Retinal pigment epithelial cell (primary cell): ENCODE measurements around the gene IL1RL1.

ENCODE experiments used
- DNase-seq: peaks from one replicate; pipeline ENCODE4 v3.0.0-alpha.2; 2010; ENCODE audit warnings: low read depth
- H3K4me3 ChIP-seq: 2 replicates; pipeline ENCODE4 v1.5.1; 2011; ENCODE audit warnings: mild to moderate bottlenecking, low read length, control low read depth, moderate library complexity
- CTCF ChIP-seq: conservative IDR thresholded peaks from 2 replicates; pipeline ENCODE4 v1.5.1; 2011; ENCODE audit warnings: low read depth, low read length, control low read depth, inconsistent platforms

The IL1RL1 gene

DNA sequence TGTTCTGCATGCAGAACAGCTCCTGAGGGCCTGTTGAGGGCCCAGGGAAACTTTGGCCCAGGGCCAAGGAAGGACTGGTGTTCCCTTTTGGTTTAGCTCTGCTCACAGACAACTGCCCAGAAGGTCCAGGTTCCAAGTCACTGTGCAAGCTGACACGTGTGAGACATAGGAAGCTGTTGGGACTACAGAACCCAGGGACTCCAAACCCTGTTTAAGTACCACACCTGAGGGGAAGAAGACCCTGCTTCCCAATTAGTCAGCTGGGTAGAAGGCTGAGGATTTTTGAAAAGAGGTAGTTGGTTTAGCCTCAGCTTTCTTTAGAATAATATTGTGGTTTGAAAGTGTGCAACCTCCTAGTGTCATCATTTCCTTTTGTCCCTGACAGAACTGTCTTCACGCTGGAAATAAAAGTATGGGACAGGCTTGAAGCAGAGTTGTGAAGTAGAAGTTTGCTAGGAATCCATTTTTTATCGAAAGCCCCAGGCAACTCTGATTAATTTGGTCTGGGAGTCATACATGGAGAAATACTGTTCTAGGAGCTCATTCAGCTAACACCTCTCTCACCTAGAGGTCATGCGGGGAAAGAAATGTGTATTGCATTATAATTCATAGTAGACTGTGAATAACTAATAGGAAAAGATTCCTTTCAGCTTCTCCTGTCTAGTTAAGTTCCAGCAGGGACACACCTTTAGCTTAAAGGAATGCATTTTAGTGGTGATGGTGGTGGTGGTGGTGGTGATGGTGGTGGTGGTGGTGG is 19.9 kb upstream of the IL1RL1 start:
- no peak overlapping the region for H3K4me3 ChIP-seq
- no peak for TF ChIP-seq CTCF
- no peak for DNase-seq

DNA sequence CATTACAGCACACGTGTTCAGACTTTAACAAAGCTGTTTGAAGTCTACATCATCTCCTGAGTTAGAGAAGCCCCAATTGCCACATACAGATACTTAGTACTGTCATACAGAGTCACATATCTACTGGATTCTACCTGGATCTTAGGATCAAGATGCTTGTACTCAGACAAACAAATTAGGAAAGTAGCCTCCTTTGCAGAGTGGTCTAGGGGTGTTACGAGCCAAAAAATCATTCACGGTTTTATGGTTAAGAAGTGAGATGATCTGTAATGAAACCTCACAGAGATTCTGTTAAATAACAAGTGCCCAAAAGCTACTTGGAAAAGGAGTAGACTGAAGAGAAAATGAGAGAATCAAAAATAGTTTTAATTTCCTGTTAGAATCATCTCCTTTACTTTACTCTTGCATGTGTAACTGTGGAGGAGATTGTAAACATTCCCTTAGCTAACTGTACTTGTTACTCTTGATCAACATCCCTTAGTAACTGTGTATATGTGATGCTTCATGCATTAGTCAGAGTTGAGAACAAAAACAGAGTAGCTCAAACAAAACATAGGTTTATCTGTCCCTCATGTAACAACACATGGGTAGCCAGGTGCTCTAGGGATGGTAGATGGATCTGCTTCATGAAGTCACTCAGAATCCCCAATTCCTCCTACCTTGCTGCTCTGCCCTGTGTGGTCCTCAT is 16.4 kb upstream of the IL1RL1 start:
- H3K4me3 ChIP-seq: no peak overlapping the region
- TF ChIP-seq CTCF: no peak
- no peak for DNase-seq

GRCh38 chr2:102295566-102295965 is 15.8 kb upstream of the IL1RL1 start:
- no peak overlapping the region for H3K4me3 ChIP-seq
- TF ChIP-seq CTCF: no peak
- no peak for DNase-seq

GRCh38 chr2:102296449-102296848 is 14.9 kb upstream of the IL1RL1 start:
- DNase-seq: no peak
- no peak overlapping the region for H3K4me3 ChIP-seq
- TF ChIP-seq CTCF: no peak

- no peak for TF ChIP-seq CTCF
- H3K4me3 ChIP-seq: no peak overlapping the region
- DNase-seq: no peak
Measured at GRCh38 chr2:102297891-102298290, 13.5 kb upstream of the IL1RL1 start.

DNA sequence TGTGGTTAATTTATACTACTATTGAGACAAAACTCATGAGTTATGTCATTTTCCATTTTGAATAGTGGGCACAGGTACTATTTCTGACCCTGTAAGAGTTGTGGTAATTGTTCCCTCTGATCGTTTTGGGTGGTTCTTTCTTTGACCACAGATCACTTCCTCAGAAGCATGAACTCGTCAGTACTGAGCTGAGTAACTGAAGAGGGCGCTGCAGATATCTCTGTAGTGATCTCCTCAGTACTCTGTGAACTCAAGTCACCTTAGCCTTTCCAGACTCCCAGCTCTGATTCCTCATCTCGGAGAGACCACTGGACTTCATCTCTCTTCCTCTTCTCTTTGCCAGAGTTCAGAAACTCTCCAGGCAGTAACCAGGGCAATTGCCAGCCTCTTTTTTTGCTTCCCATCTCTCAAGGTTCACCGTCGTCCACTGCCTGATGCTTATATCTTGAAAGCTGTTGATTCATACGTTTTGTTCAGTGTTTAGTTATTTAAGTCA is 9.4 kb upstream of the IL1RL1 start:
- H3K4me3 ChIP-seq: no peak overlapping the region
- TF ChIP-seq CTCF: peak; percentile 27
- no peak for DNase-seq

DNA sequence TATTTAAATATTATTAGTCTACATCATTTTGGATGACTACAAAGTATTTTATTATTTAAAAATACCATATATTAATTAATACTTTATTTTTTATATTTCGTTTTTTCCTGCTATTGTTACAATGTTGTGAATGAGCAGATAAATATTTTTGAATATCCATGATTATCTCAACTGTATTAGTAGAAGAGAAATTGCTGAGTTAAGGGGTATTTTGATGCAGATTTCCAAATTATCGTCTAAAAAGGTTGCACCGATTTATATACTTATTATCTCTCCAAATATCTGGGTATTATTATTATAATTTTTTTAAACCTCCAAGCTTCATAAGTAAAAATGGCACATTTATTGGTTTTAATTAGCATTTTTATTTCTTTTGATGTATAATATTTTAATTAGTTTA is 8.9 kb upstream of the IL1RL1 start:
- DNase-seq: no peak
- H3K4me3 ChIP-seq: no peak overlapping the region
- TF ChIP-seq CTCF: no peak
